Measurements from ENCODE around the gene EFCAB7. TPM values are rescaled to one million over a fixed set of nuclear protein-coding genes. Genes with fewer than 3 reads are reported as not detected.

Gene EFCAB7
- total and polyA plus RNA-seq, 2 of the 8 experiments (the other 6 are each of a cell fraction or from before 2014, with no cell fraction given), result 1.1 to 3.1 TPM

- Histone ChIP-seq H3K36me3 (ENCODE audit: control insufficient read depth in 2 of 4, insufficient read depth in 4 of 4, low read length in 3 of 4) (no peaks in the 10 kb centered on the region), H3K27ac (ENCODE audit: low read depth, low read length) (no peak overlapping the region), H3K9me3 (ENCODE audit: insufficient read depth in 2 of 2, low read depth in 1 of 2, low read length in 1 of 2) (no peaks in the 10 kb centered on the region), H3K14ac (ENCODE audit: insufficient read length) (no peak overlapping the region), H4K8ac (ENCODE audit: extremely low read depth, insufficient read depth, low read length) (no peak overlapping the region), H3K79me1 (ENCODE audit: low read depth, low read length) (peaks cover 2% of the 10 kb centered on the region), H2BK120ac (replicated peaks; ENCODE audit: low read depth, low read length) (no peak overlapping the region), H4K5ac (ENCODE audit: insufficient read length, low read depth, low read length) (no peak overlapping the region), H3K4me1 (replicated peaks in 1 of 4; ENCODE audit: control insufficient read depth in 3 of 4, insufficient read depth in 4 of 4, low read length in 3 of 4) (peaks cover 0 to under 1% (median 0%) of the 10 kb centered on the region in 4 experiments; a peak in 2 of 7 replicates), H3K23ac (ENCODE audit: insufficient read length) (no peak overlapping the region), H3K27me3 (replicated peaks in 1 of 4; ENCODE audit: control insufficient read depth in 3 of 4, extremely low read depth in 1 of 4, insufficient read depth in 3 of 4, low read length in 3 of 4) (no peaks in the 10 kb centered on the region), H2AK5ac (ENCODE audit: low read depth, low read length) (no peak overlapping the region), H2BK15ac (ENCODE audit: low read length) (no peak overlapping the region), H2BK20ac (ENCODE audit: low read length) (no peak overlapping the region), H2BK5ac (ENCODE audit: low read depth, low read length) (no peak overlapping the region), H3K18ac (ENCODE audit: extremely low read depth, low read length) (no peak overlapping the region), H3K4me2 (ENCODE audit: insufficient read depth in 1 of 2, low read depth in 2 of 2, low read length in 2 of 2) (no peak overlapping the region), H3K23me2 (ENCODE audit: low read depth, low read length) (no peaks in the 10 kb centered on the region), H2BK12ac (ENCODE audit: low read depth, low read length) (no peak overlapping the region), H3K4me3 (ENCODE audit: extremely low read depth in 1 of 4, insufficient read depth in 2 of 4, low read depth in 3 of 4, low read length in 4 of 4) (no peak overlapping the region), H3K4ac (replicated peaks; ENCODE audit: insufficient read length, low read depth, low read length) (no peak overlapping the region), H3K79me2 (ENCODE audit: control insufficient read depth in 1 of 2, insufficient read depth in 2 of 2, low read length in 2 of 2) (no peaks in the 10 kb centered on the region), H3K9ac (replicated peaks in 1 of 4; ENCODE audit: extremely low read depth in 1 of 4, low read depth in 3 of 4, low read length in 3 of 4) (no peak overlapping the region), H2AFZ (ENCODE audit: low read length) (no peak overlapping the region), H3K56ac (replicated peaks; ENCODE audit: insufficient read length, low read depth, low read length) (no peak overlapping the region), H4K20me1 (replicated peaks in 1 of 2; ENCODE audit: control insufficient read depth in 1 of 2, insufficient read depth in 2 of 2, low read length in 2 of 2) (no peaks in the 10 kb centered on the region), H4K91ac (replicated peaks; ENCODE audit: insufficient read length, low read length) (no peak overlapping the region)
- no peak for FAIRE-seq
- POLR2A ChIA-PET (ENCODE audit: partially characterized antibody), result no interaction called here
- CTCF ChIA-PET (ENCODE audit: partially characterized antibody), result interaction anchor here (1.3 to 3.0 kb wide), 9 partner anchors 47 to 626 kb away, joined by 3 to 14 read pairs (median 7); no protein-coding TSS in a partner anchor
- no peak for DNase-seq (ENCODE audit: low read depth in 1 of 2, low spot score in 2 of 2)
- TF ChIP-seq BACH1 (IDR thresholded peaks at IDR 0.05; ENCODE audit: low read length) (no peak), SP1 (IDR thresholded peaks at IDR 0.05; ENCODE audit: low read depth, low read length) (no peak), CTCF (IDR thresholded peaks at IDR 0.05; ENCODE audit: control extremely low read depth in 1 of 3, insufficient read depth in 1 of 3, low read depth in 1 of 3, low read length in 3 of 3) (no peak), CTBP2 (IDR thresholded peaks at IDR 0.05; ENCODE audit: borderline replicate concordance, insufficient read depth, insufficient read length, low read length) (no peak), EP300 (IDR thresholded peaks at IDR 0.05; ENCODE audit: borderline replicate concordance in 1 of 2, low read depth in 2 of 2, low read length in 2 of 2) (no peak), ZNF274 (IDR thresholded peaks at IDR 0.05; ENCODE audit: borderline replicate concordance, extremely low read depth, low read length) (no peak), KDM5A (IDR thresholded peaks at IDR 0.05; ENCODE audit: low read length) (no peak), CREB1 (IDR thresholded peaks at IDR 0.05) (no peak), KDM4A (IDR thresholded peaks at IDR 0.05; ENCODE audit: low read depth, low read length, severe bottlenecking) (no peak), MAFK (IDR thresholded peaks at IDR 0.05; ENCODE audit: low read depth, low read length) (no peak), EGR1 (IDR thresholded peaks at IDR 0.05; ENCODE audit: borderline replicate concordance, low read depth, low read length) (no peak), RAD21 (IDR thresholded peaks at IDR 0.05 in 1 of 2, conservative IDR thresholded peaks at IDR 0.05 in 1 of 2; ENCODE audit: low read depth in 2 of 2, low read length in 2 of 2) (no peak)
These were observed 94.7 kb downstream of the EFCAB7 start for GRCh38 chr1:63618011-63618410.

Measured in H1 (cell line).